Endothelial cell of umbilical vein (primary cell): ENCODE data around the gene RAB24. TPM values are rescaled to one million over a fixed set of nuclear protein-coding genes. Genes with fewer than 3 reads are reported as not detected.

ENCODE experiments used
- BruUV-seq: library from RNA; stranded (reverse); fragments of 400-500 nt; replicated peaks from 2 replicates; lab custom pipeline; 2021; lab: Mats Ljungman, UMichigan
- CTCF ChIA-PET: fragments of 300-600, 350-600 bp; sonication (Branson Sonifier 250); formaldehyde crosslinking; loops from one replicate; lab custom pipeline; 2021; ENCODE audit warnings: antibody characterized with exemption, inconsistent platforms; lab: Charles Lee
- POLR2A ChIA-PET: fragments of 300-600, 350-600 bp; sonication (Branson Sonifier 250); formaldehyde crosslinking; loops from one replicate; lab custom pipeline; 2021; ENCODE audit warnings: antibody characterized with exemption, inconsistent platforms; lab: Charles Lee
- DNase-seq: peaks from one replicate; pipeline ENCODE4 v3.0.0-alpha.2; 2011; ENCODE audit warnings: low read depth, low spot score
- FAIRE-seq: peaks from 2 replicates; lab custom pipeline; 2011; peaks lifted over from hg19 to GRCh38; lab: Jason Lieb, UNC
- H2AFZ ChIP-seq: 2 replicates; pipeline ENCODE4 v1.6.0; 2012; ENCODE audit warnings: low read depth, low read length, control low read depth, inconsistent platforms
- H3K27ac ChIP-seq: 2 replicates; pipeline ENCODE4 v1.5.1; 2011; ENCODE audit warnings: low read depth, mild to moderate bottlenecking, control low read depth, low read length, moderate library complexity; ENCODE audit not compliant: insufficient read depth
- H3K27me3 ChIP-seq, 2 experiments: 2 replicates each; pipeline versions ENCODE4 v1.6.0 to v1.6.1; 2011; ENCODE audit warnings: low read length in 2 of 2, mixed read lengths in 1 of 2; ENCODE audit not compliant: control insufficient read depth in 2 of 2, insufficient read depth in 2 of 2
- H3K36me3 ChIP-seq, 2 experiments: 2 replicates in 1 of 2; 3 replicates in 1 of 2; pipeline ENCODE4 v1.5.1; 2011; ENCODE audit warnings: low read length in 2 of 2, mild to moderate bottlenecking in 1 of 2, moderate library complexity in 1 of 2; ENCODE audit not compliant: control insufficient read depth in 2 of 2, insufficient read depth in 2 of 2; ENCODE audit errors: extremely low read depth in 1 of 2
- H3K4me1 ChIP-seq: 3 replicates; pipeline ENCODE4 v1.5.1; 2011; ENCODE audit warnings: mild to moderate bottlenecking, low read length; ENCODE audit not compliant: control insufficient read depth, insufficient read depth; ENCODE audit errors: extremely low read depth
- H3K4me2 ChIP-seq: 2 replicates; pipeline ENCODE4 v1.6.1; 2011; ENCODE audit warnings: low read length, control low read depth, mixed read lengths; ENCODE audit not compliant: insufficient read depth
- H3K4me3 ChIP-seq, 3 experiments: fragments of 200-600 bp in 1 of 3; sonication (generic), shearing (Covaris generic) in 1 of 3; replicated peaks in 1 of 3; 2 replicates each; pipeline ENCODE4 v1.5.1; 2011 to 2016; ENCODE audit warnings: control low read depth in 3 of 3, low read length in 3 of 3, mild to moderate bottlenecking in 2 of 3, inconsistent platforms in 1 of 3, low read depth in 1 of 3, moderate library complexity in 1 of 3; ENCODE audit not compliant: insufficient read depth in 1 of 3
- H3K79me2 ChIP-seq: 2 replicates; pipeline ENCODE4 v1.6.0; 2012; ENCODE audit warnings: low read length, inconsistent platforms; ENCODE audit not compliant: control insufficient read depth, insufficient read depth
- H3K9ac ChIP-seq: replicated peaks from 2 replicates; pipeline ENCODE3; 2011; ENCODE audit warnings: low read length, control low read depth; ENCODE audit not compliant: insufficient read depth; ENCODE audit errors: extremely low read depth
- H3K9me1 ChIP-seq: replicated peaks from 3 replicates; pipeline ENCODE4 v1.6.0; 2011; ENCODE audit warnings: mild to moderate bottlenecking, low read length; ENCODE audit not compliant: control insufficient read depth, insufficient read depth; ENCODE audit errors: extremely low read depth
- H3K9me3 ChIP-seq: replicated peaks from 2 replicates; pipeline ENCODE4 v1.5.1; 2012; ENCODE audit warnings: low read length, inconsistent platforms; ENCODE audit not compliant: control insufficient read depth, insufficient read depth
- H4K20me1 ChIP-seq: replicated peaks from 2 replicates; pipeline ENCODE3; 2011; ENCODE audit warnings: mild to moderate bottlenecking, low read length; ENCODE audit not compliant: control insufficient read depth, insufficient read depth; ENCODE audit errors: extremely low read depth
- CTCF ChIP-seq, 2 donors: IDR thresholded peaks; 1 replicate in 1 of 2; 2 replicates in 1 of 2; pipeline ENCODE4 v1.5.1; 2011; ENCODE audit warnings: low read length in 2 of 2, mild to moderate bottlenecking in 2 of 2, moderate library complexity in 2 of 2, control low read depth in 1 of 2, inconsistent platforms in 1 of 2, low read depth in 1 of 2; ENCODE audit not compliant: insufficient read depth in 1 of 2; ENCODE audit errors: extremely low read depth in 1 of 2
- JUN ChIP-seq: IDR thresholded peaks from 2 replicates; pipeline ENCODE4 v1.6.1; 2011; ENCODE audit warnings: borderline replicate concordance, low read depth; ENCODE audit not compliant: insufficient read length, insufficient read depth
- MAX ChIP-seq: IDR thresholded peaks from 2 replicates; pipeline ENCODE4 v1.6.1; 2011; ENCODE audit not compliant: insufficient read depth, insufficient read length
- dilution Hi-C: fragments of 300-500 bp; cut with MboI; formaldehyde crosslinking; loops from one replicate; pipeline ENCODE4 v1.15.0; 2019; ENCODE audit warnings: low sequenced_read_pairs; ENCODE audit not compliant: extremely low pct_ligation_motif_present
- intact Hi-C: fragments of 100-400 bp; cut with micrococcal nuclease; formaldehyde crosslinking; loops from one replicate; pipeline ENCODE4 v1.10.0; 2022
- polyA plus RNA-seq, 4 experiments: library from polyadenylated mRNA; depleted of rRNA in 3 of 4; stranded (reverse) in 3 of 4; unstranded in 1 of 4; fragments of >200 nt; gene quantifications; 2 replicates each; pipeline versions ENCODE4 v1.2.1 to v1.2.3, GENCODE V29; 2011 to 2012; ENCODE audit warnings: missing spikeins in 1 of 4
- total RNA-seq: library from RNA; stranded (reverse); gene quantifications from 2 replicates; pipeline ENCODE4 v1.2.3, GENCODE V29; 2021

The RAB24 gene
- total and polyA plus RNA-seq, 2 donors (not counting 3 experiments of a cell fraction or from before 2014, with no cell fraction given) = 20.7 to 44.0 TPM

GRCh38 chr5:177309351-177310191, 6.1 kb upstream of the RAB24 start:
- no peak overlapping the region for H3K9ac ChIP-seq
- BruUV-seq = no TSS peak

More at GRCh38 chr5:177309351-177310191, 6.1 kb upstream of the RAB24 start:
- Histone ChIP-seq H3K9me3 (no peaks in the 10 kb centered on the region), H3K36me3 (peaks cover 0 to 13% of the 10 kb centered on the region in 2 experiments), H3K27ac (no peak overlapping the region), H3K4me3 (no peak overlapping the region), H3K79me2 (peaks cover 26% of the 10 kb centered on the region), H3K9me1 (no peaks in the 10 kb centered on the region), H2AFZ (no peak overlapping the region), H3K4me2 (no peak overlapping the region), H3K27me3 (no peaks in the 10 kb centered on the region), H4K20me1 (no peaks in the 10 kb centered on the region), H3K4me1 (peaks cover 32% of the 10 kb centered on the region)
- CTCF ChIA-PET = interaction anchor here (0.6 to 3.4 kb wide), 45 partner anchors 9 to 862 kb away, joined by 3 to 45 read pairs (median 5); partner anchors contain the start of genes FGFR4, GRK6, LMAN2 and NSD1
- POLR2A ChIA-PET = interaction anchor here (0.7 to 1.3 kb wide), 2 partner anchors 42 to 63 kb away, joined by 3 to 4 read pairs; partner anchors contain the start of gene LMAN2
- dilution Hi-C loops = no loop called here
- TF ChIP-seq CTCF (IDR thresholded peaks at IDR 0.05; ENCODE audit: extremely low read depth in 1 of 2, insufficient read depth in 1 of 2, low read depth in 1 of 2, low read length in 2 of 2) = peak; percentile 95
- TF ChIP-seq MAX = no peak
- TF ChIP-seq JUN = no peak
- DNase-seq = peak; percentile 73
- peak; percentile 86 for FAIRE-seq
- intact Hi-C loops = loop anchor here (2.0 to 5.0 kb wide), 4 partner anchors 58 to 657 kb away; no protein-coding TSS in a partner anchor
